Endothelial cell (in vitro differentiated cells): Measurements from ENCODE around the gene TBC1D22A. TPM values are rescaled to one million over a fixed set of nuclear protein-coding genes. Genes with fewer than 3 reads are reported as not detected.
A peak's percentile ranks its signal among the peaks of the same experiment; 100 is the strongest.

Source experiments
- DNase-seq: peaks from one replicate; pipeline ENCODE4 v3.0.0; 2021; ENCODE audit warnings: low spot score
- H3K27ac Mint-ChIP-seq: one replicate; pipeline ENCODE4 v1.8.0; 2021; ENCODE audit warnings: mixed read lengths, inconsistent platforms; ENCODE audit not compliant: unreplicated experiment
- H3K27me3 Mint-ChIP-seq: one replicate; pipeline ENCODE4 v1.8.0; 2021; ENCODE audit warnings: mild to moderate bottlenecking, moderate library complexity, mixed read lengths, inconsistent platforms; ENCODE audit not compliant: unreplicated experiment
- H3K36me3 Mint-ChIP-seq: one replicate; pipeline ENCODE4 v1.8.0; 2021; ENCODE audit warnings: mild to moderate bottlenecking, low read depth, mixed read lengths, inconsistent platforms; ENCODE audit not compliant: unreplicated experiment
- H3K4me1 Mint-ChIP-seq: one replicate; pipeline ENCODE4 v1.8.0; 2021; ENCODE audit warnings: mild to moderate bottlenecking, mixed read lengths, inconsistent platforms; ENCODE audit not compliant: unreplicated experiment
- H3K4me3 Mint-ChIP-seq: one replicate; pipeline ENCODE4 v1.8.0; 2021; ENCODE audit warnings: mild to moderate bottlenecking, mixed read lengths, inconsistent platforms; ENCODE audit not compliant: unreplicated experiment
- H3K9me3 Mint-ChIP-seq: one replicate; pipeline ENCODE4 v1.8.0; 2021; ENCODE audit warnings: mixed read lengths, inconsistent platforms; ENCODE audit not compliant: unreplicated experiment
- CTCF ChIP-seq: fragments of 200-600 bp; sonication (generic); IDR thresholded peaks from one replicate; pipeline ENCODE4 v1.5.0; 2021; ENCODE audit warnings: antibody characterized with exemption; ENCODE audit not compliant: unreplicated experiment
- total RNA-seq: library from RNA; stranded (reverse); fragmentation: NEBNext Ultra II Directional; extraction: Animal tissue kit (Norgen Biotek cat#: 25700); gene quantifications from one replicate; pipeline ENCODE4 v1.2.1, GENCODE V29; 2021; ENCODE audit not compliant: unreplicated experiment

The TBC1D22A gene
- total RNA-seq, 1 donor from 2014 or later: 25.3 TPM

GRCh38 chr22:47199979-47200272 lies 437.5 kb downstream of the TBC1D22A start:
- DNase-seq: no peak
- H3K4me1 Mint-ChIP-seq: no peaks in the 10 kb centered on the region
- H3K27me3 Mint-ChIP-seq: peaks cover 15% of the 10 kb centered on the region
- peaks cover 24% of the 10 kb centered on the region for H3K36me3 Mint-ChIP-seq
- H3K9me3 Mint-ChIP-seq: peaks cover 50% of the 10 kb centered on the region
- H3K27ac Mint-ChIP-seq: no peak overlapping the region
- TF ChIP-seq CTCF: no peak
- no peak overlapping the region for H3K4me3 Mint-ChIP-seq

- peaks cover 24% of the 10 kb centered on the region for H3K36me3 Mint-ChIP-seq
- peaks cover 50% of the 10 kb centered on the region for H3K9me3 Mint-ChIP-seq
- no peak for DNase-seq
- peaks cover 17% of the 10 kb centered on the region for H3K27me3 Mint-ChIP-seq
- H3K27ac Mint-ChIP-seq: no peak overlapping the region
- no peak for TF ChIP-seq CTCF
- H3K4me1 Mint-ChIP-seq: no peaks in the 10 kb centered on the region
- H3K4me3 Mint-ChIP-seq: no peak overlapping the region
These were observed 438.0 kb downstream of the TBC1D22A start for GRCh38 chr22:47200273-47201051.

- H3K27ac Mint-ChIP-seq: peak overlapping the region; percentile 30
- H3K27me3 Mint-ChIP-seq: peaks cover 12% of the 10 kb centered on the region
- H3K36me3 Mint-ChIP-seq: peaks cover 19% of the 10 kb centered on the region
- no peak for DNase-seq
- no peak for TF ChIP-seq CTCF
- H3K9me3 Mint-ChIP-seq: peaks cover 49% of the 10 kb centered on the region
- H3K4me3 Mint-ChIP-seq: no peak overlapping the region
- no peaks in the 10 kb centered on the region for H3K4me1 Mint-ChIP-seq
These were observed 438.9 kb downstream of the TBC1D22A start for GRCh38 chr22:47201186-47201995.

GRCh38 chr22:47201996-47202818 lies 439.8 kb downstream of the TBC1D22A start:
- TF ChIP-seq CTCF: no peak
- Mint-ChIP-seq H3K4me3 (no peak overlapping the region), H3K36me3 (peaks cover 15% of the 10 kb centered on the region), H3K4me1 (no peaks in the 10 kb centered on the region), H3K27ac (no peak overlapping the region), H3K9me3 (peaks cover 45% of the 10 kb centered on the region), H3K27me3 (peaks cover 7% of the 10 kb centered on the region)
- no peak for DNase-seq
